SK-N-MC (cell line): ENCODE measurements around the gene ETF1.

Source experiments
- EZH2 ChIP-seq: fragments of 200-600 bp; sonication (generic); IDR thresholded peaks from one replicate; pipeline ENCODE4 v1.6.1; 2017; ENCODE audit warnings: antibody characterized with exemption
- FOXP2 ChIP-seq: optimal IDR thresholded peaks from 2 replicates; pipeline ENCODE3; 2011; ENCODE audit warnings: mild to moderate bottlenecking, moderate library complexity; ENCODE audit not compliant: insufficient read depth; ENCODE audit errors: extremely low read length, control extremely low read depth
- POLR2AphosphoS5 ChIP-seq: IDR thresholded peaks from 2 replicates; pipeline ENCODE4 v1.6.1; 2012; ENCODE audit warnings: mild to moderate bottlenecking, low read depth, low read length, borderline replicate concordance

DNA sequence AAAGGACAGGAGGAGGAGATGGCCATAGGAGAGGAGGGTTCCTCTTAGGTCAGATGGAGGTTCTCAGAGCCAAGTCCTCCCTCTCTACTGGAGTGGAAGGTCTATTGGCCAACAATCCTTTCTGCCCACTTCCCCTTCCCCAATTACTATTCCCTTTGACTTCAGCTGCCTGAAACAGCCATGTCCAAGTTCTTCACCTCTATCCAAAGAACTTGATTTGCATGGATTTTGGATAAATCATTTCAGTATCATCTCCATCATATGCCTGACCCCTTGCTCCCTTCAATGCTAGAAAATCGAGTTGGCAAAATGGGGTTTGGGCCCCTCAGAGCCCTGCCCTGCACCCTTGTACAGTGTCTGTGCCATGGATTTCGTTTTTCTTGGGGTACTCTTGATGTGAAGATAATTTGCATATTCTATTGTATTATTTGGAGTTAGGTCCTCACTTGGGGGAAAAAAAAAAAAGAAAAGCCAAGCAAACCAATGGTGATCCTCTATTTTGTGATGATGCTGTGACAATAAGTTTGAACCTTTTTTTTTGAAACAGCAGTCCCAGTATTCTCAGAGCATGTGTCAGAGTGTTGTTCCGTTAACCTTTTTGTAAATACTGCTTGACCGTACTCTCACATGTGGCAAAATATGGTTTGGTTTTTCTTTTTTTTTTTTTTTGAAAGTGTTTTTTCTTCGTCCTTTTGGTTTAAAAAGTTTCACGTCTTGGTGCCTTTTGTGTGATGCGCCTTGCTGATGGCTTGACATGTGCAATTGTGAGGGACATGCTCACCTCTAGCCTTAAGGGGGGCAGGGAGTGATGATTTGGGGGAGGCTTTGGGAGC is 74.7 kb downstream of the ETF1 start:
- no peak for TF ChIP-seq EZH2
- TF ChIP-seq POLR2AphosphoS5 = no peak
- TF ChIP-seq FOXP2 = no peak
